LNCaP clone FGC (cell line): ENCODE measurements around the gene SLITRK6.
A peak's percentile ranks its signal among the peaks of the same experiment; 100 is the strongest.

ENCODE experiments used
- DNase-seq: peaks from one replicate; pipeline ENCODE4 v3.0.0-alpha.2; 2011; ENCODE audit warnings: low read depth
- H3K4me3 ChIP-seq: 2 replicates; pipeline ENCODE4 v1.5.1; 2011; ENCODE audit warnings: mild to moderate bottlenecking, low read depth, low read length, control low read depth
- CTCF ChIP-seq: IDR thresholded peaks from 2 replicates; pipeline ENCODE4 v1.5.1; 2012; ENCODE audit warnings: mild to moderate bottlenecking; ENCODE audit not compliant: control insufficient read depth, insufficient read depth; ENCODE audit errors: extremely low read depth

SLITRK6 gene

GRCh38 chr13:85819513-85819912 lies 20.3 kb upstream of the SLITRK6 start:
- no peak for DNase-seq
- no peak for TF ChIP-seq CTCF
- no peak overlapping the region for H3K4me3 ChIP-seq

- H3K4me3 ChIP-seq = no peak overlapping the region
- TF ChIP-seq CTCF = peak; percentile 37
- DNase-seq = no peak
These were observed 17.2 kb upstream of the SLITRK6 start for GRCh38 chr13:85816413-85816812.

- TF ChIP-seq CTCF = no peak
- no peak for DNase-seq
- H3K4me3 ChIP-seq = no peak overlapping the region
These were observed 13.1 kb upstream of the SLITRK6 start for GRCh38 chr13:85812282-85812681.

GRCh38 chr13:85808811-85809210 lies 9.6 kb upstream of the SLITRK6 start:
- TF ChIP-seq CTCF = no peak
- no peak for DNase-seq
- no peak overlapping the region for H3K4me3 ChIP-seq

GRCh38 chr13:85806553-85807175 lies 7.4 kb upstream of the SLITRK6 start:
- DNase-seq = no peak
- no peak overlapping the region for H3K4me3 ChIP-seq
- peak; percentile 18; the same call in 1 of the 2 replicates for TF ChIP-seq CTCF

- DNase-seq = no peak
- H3K4me3 ChIP-seq = 0 out of 2 replicates have a peak overlapping the region, but pooled peaks have one; percentile 24
- no peak for TF ChIP-seq CTCF
These were observed 663 bp downstream of the SLITRK6 start for GRCh38 chr13:85798556-85798955.

- no peak for TF ChIP-seq CTCF
These were observed 1.9 kb downstream of the SLITRK6 start for GRCh38 chr13:85797311-85797710.

More at GRCh38 chr13:85797311-85797710, 1.9 kb downstream of the SLITRK6 start:
- no peak overlapping the region for H3K4me3 ChIP-seq
- no peak for DNase-seq
